ENCODE measurements around the gene RRP36.

Gene RRP36

GRCh38 chr6:43037706-43038105 lies 16.3 kb downstream of the RRP36 start:
- no peak for TF ChIP-seq GATA3 (IDR thresholded peaks at IDR 0.05; ENCODE audit: low read depth, low read length)
- TF ChIP-seq GATA2 (IDR thresholded peaks at IDR 0.05; ENCODE audit: low read depth, low read length), result no peak

- TF ChIP-seq GATA2 (IDR thresholded peaks at IDR 0.05; ENCODE audit: low read depth, low read length) (no peak), GATA3 (IDR thresholded peaks at IDR 0.05; ENCODE audit: low read depth, low read length) (no peak)
Measured at GRCh38 chr6:43038727-43039126, 17.3 kb downstream of the RRP36 start.

- no peak for TF ChIP-seq GATA2 (IDR thresholded peaks at IDR 0.05; ENCODE audit: low read depth, low read length)
- no peak for TF ChIP-seq GATA3 (IDR thresholded peaks at IDR 0.05; ENCODE audit: low read depth, low read length)
Measured at GRCh38 chr6:43040542-43041257, 19.3 kb downstream of the RRP36 start.

DNA sequence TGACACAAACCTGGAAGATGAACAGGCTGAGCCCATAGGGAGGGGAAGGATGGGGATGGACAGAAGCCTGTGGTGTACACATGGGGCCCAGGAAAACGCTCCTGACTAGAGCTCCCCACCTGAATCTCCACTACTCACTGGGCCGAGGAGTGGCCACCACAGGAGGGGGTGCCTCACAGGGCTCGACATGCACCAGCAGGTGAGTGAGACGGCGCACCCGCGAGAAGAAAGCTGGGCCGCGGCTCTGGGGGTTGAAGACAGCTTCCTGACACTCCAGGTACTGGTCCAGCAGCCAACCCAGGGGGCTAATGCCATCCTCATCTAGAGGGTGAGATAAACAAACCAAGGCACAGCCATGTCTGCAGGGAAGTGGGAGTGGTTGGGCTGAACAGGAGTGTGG lies 21.9 kb downstream of the RRP36 start:
- TF ChIP-seq GATA2 (IDR thresholded peaks at IDR 0.05; ENCODE audit: low read depth, low read length) (no peak), GATA3 (IDR thresholded peaks at IDR 0.05; ENCODE audit: low read depth, low read length) (no peak)

- TF ChIP-seq GATA3 (IDR thresholded peaks at IDR 0.05; ENCODE audit: low read depth, low read length) (no peak), GATA2 (IDR thresholded peaks at IDR 0.05; ENCODE audit: low read depth, low read length) (no peak)
Measured at GRCh38 chr6:43045371-43045930, 24.0 kb downstream of the RRP36 start.

DNA sequence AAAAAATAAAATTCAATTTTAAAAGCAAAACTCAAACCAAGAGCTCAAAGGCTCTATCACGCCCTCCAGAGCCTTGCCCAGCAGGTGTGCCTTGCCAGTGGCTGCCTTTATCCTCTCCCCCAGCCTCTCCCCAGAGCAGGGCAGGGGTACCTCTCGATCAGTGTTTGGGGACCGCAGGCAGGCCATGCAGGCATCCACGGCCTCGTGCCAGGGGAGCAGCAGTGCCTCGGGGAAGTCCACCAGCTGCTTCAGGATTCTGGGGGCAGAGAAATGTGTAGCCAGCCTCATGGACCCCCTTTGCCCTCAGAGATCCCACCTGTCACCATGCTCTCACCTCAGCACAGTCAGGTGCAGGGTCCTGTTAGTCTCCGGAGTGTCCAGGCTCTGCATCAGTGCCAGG lies 26.6 kb downstream of the RRP36 start:
- TF ChIP-seq GATA2 (IDR thresholded peaks at IDR 0.05; ENCODE audit: low read depth, low read length) (no peak), GATA3 (IDR thresholded peaks at IDR 0.05; ENCODE audit: low read depth, low read length) (no peak)

DNA sequence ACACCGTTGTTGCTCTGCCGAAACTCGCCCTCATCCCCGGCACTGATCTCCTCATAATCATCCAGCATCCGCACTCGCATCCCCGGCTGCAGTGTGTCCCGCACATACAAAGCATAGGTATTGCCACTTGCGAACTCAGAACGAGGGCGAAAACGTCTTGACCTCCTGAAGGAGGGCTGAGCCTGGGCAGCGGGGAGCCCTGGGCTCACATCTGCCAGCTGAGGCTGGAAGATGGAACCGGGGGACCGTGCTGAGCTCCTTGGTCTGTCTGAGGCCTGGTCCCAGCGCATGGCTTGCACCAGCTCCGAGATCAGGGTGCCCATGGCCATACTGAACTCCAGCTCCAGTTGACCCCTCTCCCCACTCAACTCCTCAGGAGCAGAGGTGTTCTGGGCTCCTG lies 29.6 kb downstream of the RRP36 start:
- TF ChIP-seq GATA2 (IDR thresholded peaks at IDR 0.05; ENCODE audit: low read depth, low read length), result no peak
- no peak for TF ChIP-seq GATA3 (IDR thresholded peaks at IDR 0.05; ENCODE audit: low read depth, low read length)

GRCh38 chr6:43052225-43052841 lies 30.9 kb downstream of the RRP36 start:
- TF ChIP-seq GATA2 (IDR thresholded peaks at IDR 0.05; ENCODE audit: low read depth, low read length), result no peak
- TF ChIP-seq GATA3 (IDR thresholded peaks at IDR 0.05; ENCODE audit: low read depth, low read length), result no peak

- no peak for TF ChIP-seq GATA2 (IDR thresholded peaks at IDR 0.05; ENCODE audit: low read depth, low read length)
- no peak for TF ChIP-seq GATA3 (IDR thresholded peaks at IDR 0.05; ENCODE audit: low read depth, low read length)
Measured at GRCh38 chr6:43052842-43053544, 31.6 kb downstream of the RRP36 start.

DNA sequence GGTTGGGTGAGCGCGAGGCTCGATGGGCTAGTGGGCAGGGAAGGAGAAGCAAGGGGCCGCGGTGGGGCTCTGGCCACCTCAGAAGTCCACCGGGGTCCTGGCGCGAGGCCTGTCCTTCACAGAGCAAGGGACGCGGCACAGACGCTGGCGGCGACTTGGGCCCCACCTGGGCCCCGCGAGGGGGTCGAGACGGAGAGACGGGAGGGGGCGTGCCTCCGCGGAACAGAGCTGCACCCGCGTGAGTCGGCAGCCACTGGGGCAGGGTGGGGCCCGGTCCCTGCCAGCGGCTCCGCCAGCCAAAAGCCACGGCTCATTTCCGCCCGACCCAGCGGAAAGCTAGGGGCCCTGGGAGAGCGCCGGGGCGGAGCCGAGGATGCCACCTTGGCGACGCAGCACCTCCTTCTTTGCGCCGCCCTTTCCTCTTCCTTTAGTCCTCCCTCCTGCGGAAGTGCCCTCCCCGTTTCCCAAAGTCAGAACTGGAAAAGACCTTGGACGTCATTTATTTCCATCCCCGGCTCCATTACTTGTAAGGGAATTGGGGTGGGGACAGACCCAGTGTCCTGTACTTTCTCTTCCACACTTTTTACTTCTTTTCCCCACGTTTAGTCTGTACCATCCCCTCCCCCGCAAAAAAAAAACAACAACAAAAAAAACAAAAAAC lies 32.3 kb downstream of the RRP36 start, which contains the start of gene CUL7:
Gene CUL7 (minus strand): TSS at position 307 of the 661 bp plus-strand sequence. CDS start 1,063 bp downstream, outside the sequence.
- TF ChIP-seq GATA3 (IDR thresholded peaks at IDR 0.05; ENCODE audit: low read depth, low read length) (no peak), GATA2 (IDR thresholded peaks at IDR 0.05; ENCODE audit: low read depth, low read length) (no peak)

GRCh38 chr6:43054206-43054943 lies 33.0 kb downstream of the RRP36 start:
- TF ChIP-seq GATA3 (IDR thresholded peaks at IDR 0.05; ENCODE audit: low read depth, low read length), result no peak
- TF ChIP-seq GATA2 (IDR thresholded peaks at IDR 0.05; ENCODE audit: low read depth, low read length), result no peak

DNA sequence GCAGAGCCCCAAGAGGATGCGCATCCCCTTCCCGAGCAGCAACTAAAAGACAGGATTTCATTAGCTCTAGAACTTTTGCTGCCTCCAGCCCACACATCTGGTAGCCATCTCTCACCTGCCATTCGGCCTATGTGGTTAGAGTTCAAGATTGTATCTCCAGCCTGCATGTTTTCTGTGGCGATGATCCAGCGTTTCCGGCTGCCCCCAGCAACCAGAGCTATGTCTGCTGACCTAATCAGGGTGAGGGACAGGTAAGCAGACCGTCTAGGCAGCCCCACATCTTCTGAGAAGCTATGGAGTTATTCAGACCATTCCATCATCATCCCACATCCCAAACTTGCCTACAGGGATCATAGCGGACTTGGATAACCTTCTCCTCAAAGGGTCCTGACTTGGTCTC lies 34.5 kb downstream of the RRP36 start:
- TF ChIP-seq GATA2 (IDR thresholded peaks at IDR 0.05; ENCODE audit: low read depth, low read length) (no peak), GATA3 (IDR thresholded peaks at IDR 0.05; ENCODE audit: low read depth, low read length) (no peak)

GRCh38 chr6:43058531-43058930 lies 37.1 kb downstream of the RRP36 start:
- TF ChIP-seq GATA3 (IDR thresholded peaks at IDR 0.05; ENCODE audit: low read depth, low read length) (no peak), GATA2 (IDR thresholded peaks at IDR 0.05; ENCODE audit: low read depth, low read length) (no peak)
